HCT116 (cell line): Measurements from ENCODE around the gene LRRTM2.

Experiments used
- ATF3 ChIP-seq: IDR thresholded peaks from 2 replicates; pipeline ENCODE4 v1.6.1; 2012
- ELF1 ChIP-seq: IDR thresholded peaks from 2 replicates; pipeline ENCODE4 v1.6.1; 2012; ENCODE audit warnings: low read depth, borderline replicate concordance
- EZH2 ChIP-seq: fragments of 200-600 bp; sonication (generic); IDR thresholded peaks from 2 replicates; pipeline ENCODE4 v1.6.1; 2017; ENCODE audit warnings: antibody characterized with exemption, mixed run types
- POLR2A ChIP-seq: IDR thresholded peaks from 2 replicates; pipeline ENCODE4 v1.7.0; 2011; ENCODE audit warnings: borderline replicate concordance; ENCODE audit not compliant: insufficient read depth, insufficient read length; ENCODE audit errors: extremely low read depth
- SP1 ChIP-seq: IDR thresholded peaks from 2 replicates; pipeline ENCODE4 v1.6.1; 2012; ENCODE audit warnings: low read depth

GRCh38 chr5:138870611-138871010, 4.5 kb downstream of the LRRTM2 start:
- TF ChIP-seq POLR2A = no peak
- no peak for TF ChIP-seq ELF1
- no peak for TF ChIP-seq EZH2
- TF ChIP-seq SP1 = no peak
- no peak for TF ChIP-seq ATF3
